Colonic mucosa (tissue), 4 donors: Measurements from ENCODE around the gene MICAL3. TPM values are rescaled to one million over a fixed set of nuclear protein-coding genes. Genes with fewer than 3 reads are reported as not detected.

ENCODE experiments used
- DNase-seq: peaks from one replicate; pipeline ENCODE4 v3.0.0-alpha.2; 2020
- H3K27ac ChIP-seq: fragments of 200-600 bp; one replicate; pipeline ENCODE4 v1.8.0; 2021
- H3K27me3 ChIP-seq: fragments of 200-600 bp; one replicate; pipeline ENCODE4 v1.8.0; 2021
- H3K36me3 ChIP-seq: fragments of 200-600 bp; one replicate; pipeline ENCODE4 v1.8.0; 2021
- H3K4me1 ChIP-seq: fragments of 200-600 bp; one replicate; pipeline ENCODE4 v1.8.0; 2021; ENCODE audit warnings: mild to moderate bottlenecking
- H3K4me3 ChIP-seq: fragments of 200-600 bp; one replicate; pipeline ENCODE4 v1.8.0; 2021
- H3K9ac ChIP-seq, 2 donors: one replicate each; pipeline ENCODE4 v1.7.0; 2013; ENCODE audit warnings: control low read depth in 2 of 2, low read depth in 2 of 2, low read length in 2 of 2
- H3K9me3 ChIP-seq: fragments of 200-600 bp; one replicate; pipeline ENCODE4 v1.8.0; 2021
- intact Hi-C: fragments of 100-400 bp; cut with DNase I; formaldehyde crosslinking; loops from one replicate; pipeline ENCODE4 v1.14.1; 2022
- total RNA-seq, 2 donors: library from RNA; stranded (reverse); fragmentation: NEBNext Ultra II Directional in 1 of 2; extraction: Animal tissue kit (Norgen Biotek cat#: 25700) in 1 of 2; gene quantifications; one replicate each; pipeline ENCODE4 v1.2.1, GENCODE V29; 2021
- TF ChIP-seq, protein P1 (sequence below): fragments of 200-600 bp; IDR thresholded peaks from one replicate; pipeline ENCODE4 v1.8.0; 2022; ENCODE audit warnings: antibody characterized with exemption, mild to moderate bottlenecking
- donor health status: healthy.
- donor health status: DM: no; HTN: no; CAD: no.
- donor health status: DM: no; HTN: no; CAD: no.

The MICAL3 gene
- total RNA-seq, 2 donors from 2014 or later: 72.5 to 84.5 TPM

DNA sequence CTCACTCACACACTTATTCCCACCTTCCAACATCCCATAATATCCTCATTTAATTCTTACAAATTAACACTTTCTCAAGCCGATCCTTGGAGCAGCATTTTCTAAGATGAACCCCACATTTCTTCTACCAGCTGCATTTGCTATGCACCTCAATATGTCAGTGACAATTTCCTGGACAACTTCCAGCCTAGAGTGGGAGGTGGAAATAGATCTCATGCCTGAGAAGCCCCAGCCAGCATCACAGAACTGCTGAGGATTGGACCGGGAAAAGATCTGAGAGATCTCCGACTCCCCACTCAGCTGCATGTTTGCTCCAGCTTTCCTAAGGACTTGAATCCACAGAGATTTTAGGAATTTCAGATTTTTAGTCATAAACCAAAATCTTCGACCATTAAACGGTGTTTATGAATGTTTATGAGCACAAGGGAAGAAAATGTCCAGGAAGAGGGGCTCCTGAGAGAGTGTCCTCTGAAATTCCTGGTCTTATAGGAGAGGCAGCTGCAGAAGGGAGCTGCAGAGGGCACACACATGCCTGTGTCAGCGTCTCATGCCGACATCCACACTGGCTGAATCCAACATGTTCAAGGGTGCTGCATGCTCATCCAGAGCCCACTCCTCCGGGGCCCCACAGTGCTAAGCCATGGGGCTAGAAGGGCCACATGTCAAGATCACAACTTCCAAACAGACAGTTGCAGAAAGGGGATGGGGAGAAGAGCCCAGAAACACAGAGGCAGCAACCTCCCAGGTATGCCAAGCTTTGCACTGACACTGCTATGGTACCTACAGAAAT is 68.6 kb downstream of the MICAL3 start:
- no peaks in the 10 kb centered on the region for H3K9me3 ChIP-seq
- no peaks in the 10 kb centered on the region for H3K36me3 ChIP-seq
- H3K27me3 ChIP-seq: no peaks in the 10 kb centered on the region
- no peaks in the 10 kb centered on the region for H3K4me1 ChIP-seq
- H3K9ac ChIP-seq: peak overlapping the region in 1 of 2 donors; percentile 40
- H3K4me3 ChIP-seq: no peak overlapping the region
- intact Hi-C loops: no loop called here
- TF ChIP-seq, protein P1, sequence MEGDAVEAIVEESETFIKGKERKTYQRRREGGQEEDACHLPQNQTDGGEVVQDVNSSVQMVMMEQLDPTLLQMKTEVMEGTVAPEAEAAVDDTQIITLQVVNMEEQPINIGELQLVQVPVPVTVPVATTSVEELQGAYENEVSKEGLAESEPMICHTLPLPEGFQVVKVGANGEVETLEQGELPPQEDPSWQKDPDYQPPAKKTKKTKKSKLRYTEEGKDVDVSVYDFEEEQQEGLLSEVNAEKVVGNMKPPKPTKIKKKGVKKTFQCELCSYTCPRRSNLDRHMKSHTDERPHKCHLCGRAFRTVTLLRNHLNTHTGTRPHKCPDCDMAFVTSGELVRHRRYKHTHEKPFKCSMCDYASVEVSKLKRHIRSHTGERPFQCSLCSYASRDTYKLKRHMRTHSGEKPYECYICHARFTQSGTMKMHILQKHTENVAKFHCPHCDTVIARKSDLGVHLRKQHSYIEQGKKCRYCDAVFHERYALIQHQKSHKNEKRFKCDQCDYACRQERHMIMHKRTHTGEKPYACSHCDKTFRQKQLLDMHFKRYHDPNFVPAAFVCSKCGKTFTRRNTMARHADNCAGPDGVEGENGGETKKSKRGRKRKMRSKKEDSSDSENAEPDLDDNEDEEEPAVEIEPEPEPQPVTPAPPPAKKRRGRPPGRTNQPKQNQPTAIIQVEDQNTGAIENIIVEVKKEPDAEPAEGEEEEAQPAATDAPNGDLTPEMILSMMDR: no peak
- DNase-seq: no peak
- no peak overlapping the region for H3K27ac ChIP-seq

DNA sequence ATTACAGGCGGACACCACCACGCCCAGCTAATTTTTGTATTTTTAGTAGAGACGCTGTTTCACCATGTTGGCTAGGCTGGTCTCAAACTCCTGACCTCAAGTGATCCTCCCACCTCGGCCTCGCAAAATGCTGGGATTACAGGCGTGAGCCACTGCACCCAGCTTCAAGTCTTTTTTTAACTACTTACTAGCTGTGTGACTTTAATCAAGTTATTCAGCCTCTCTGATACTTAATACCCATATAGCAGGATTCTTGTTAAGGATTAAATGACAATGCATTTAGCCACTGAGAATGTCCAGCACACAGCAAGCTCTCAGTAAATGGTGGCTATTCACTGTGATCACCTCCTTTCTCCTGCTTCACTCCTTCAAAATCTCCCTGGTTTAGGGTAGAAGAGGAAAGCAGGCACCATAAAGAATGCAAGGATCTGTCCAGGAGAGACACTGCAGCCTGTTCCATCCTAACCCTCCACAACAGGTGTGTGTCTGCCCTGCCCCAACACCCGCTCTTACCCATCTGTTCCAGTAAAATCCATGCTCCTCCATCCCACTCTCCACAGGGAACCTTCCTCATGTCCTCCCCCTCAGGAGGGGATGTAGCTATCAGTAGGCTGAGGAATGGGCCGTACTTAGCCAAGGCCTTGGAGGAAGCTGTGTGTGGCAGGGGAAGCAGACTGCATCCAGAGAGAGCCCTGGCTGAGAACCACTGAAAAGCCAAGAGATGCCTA is 69.3 kb downstream of the MICAL3 start:
- Histone ChIP-seq H3K4me1 (no peaks in the 10 kb centered on the region), H3K27me3 (no peaks in the 10 kb centered on the region), H3K36me3 (no peaks in the 10 kb centered on the region), H3K4me3 (no peak overlapping the region), H3K9me3 (no peaks in the 10 kb centered on the region), H3K9ac (peak overlapping the region in 1 of 2 donors; percentile 40), H3K27ac (no peak overlapping the region)
- intact Hi-C loops: no loop called here
- DNase-seq: no peak
- TF ChIP-seq, protein P1: no peak

DNA sequence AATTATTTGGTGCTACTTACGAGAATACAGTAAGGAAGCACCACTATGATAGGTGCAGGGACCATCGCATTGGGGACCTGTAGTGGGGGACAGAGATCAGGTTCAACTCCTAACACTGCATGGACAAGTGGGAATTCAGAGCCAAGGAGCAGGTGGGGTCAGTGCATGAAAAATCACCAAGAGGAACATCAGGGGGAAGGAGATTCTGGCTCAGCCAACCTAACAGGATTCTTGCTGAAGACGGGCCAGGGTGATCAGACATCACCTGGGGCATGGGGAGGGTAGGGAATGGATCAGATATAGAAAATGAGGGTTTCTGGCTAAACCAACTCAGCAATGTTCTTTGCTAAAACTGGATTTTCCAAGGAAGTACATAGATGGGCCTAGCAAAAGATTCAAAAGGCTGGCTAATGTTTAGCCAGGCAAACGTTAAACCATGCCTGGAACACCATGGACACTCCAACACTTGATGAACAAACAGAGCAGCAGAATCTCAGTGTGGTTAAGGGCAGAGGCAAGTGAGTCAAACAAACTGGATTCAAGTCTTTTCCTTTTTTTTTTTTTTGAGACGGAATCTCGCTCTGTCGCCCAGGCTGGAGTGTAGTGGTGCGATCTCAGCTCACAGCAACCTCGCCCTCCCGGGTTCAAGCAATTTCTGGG is 70.0 kb downstream of the MICAL3 start:
- peak; percentile 41 for DNase-seq
- H3K4me1 ChIP-seq: no peaks in the 10 kb centered on the region
- no peaks in the 10 kb centered on the region for H3K27me3 ChIP-seq
- intact Hi-C loops: no loop called here
- H3K27ac ChIP-seq: no peak overlapping the region
- peak overlapping the region in 1 of 2 donors; percentile 26 for H3K9ac ChIP-seq
- no peak overlapping the region for H3K4me3 ChIP-seq
- TF ChIP-seq, protein P1: no peak
- H3K9me3 ChIP-seq: no peaks in the 10 kb centered on the region
- H3K36me3 ChIP-seq: no peaks in the 10 kb centered on the region

DNA sequence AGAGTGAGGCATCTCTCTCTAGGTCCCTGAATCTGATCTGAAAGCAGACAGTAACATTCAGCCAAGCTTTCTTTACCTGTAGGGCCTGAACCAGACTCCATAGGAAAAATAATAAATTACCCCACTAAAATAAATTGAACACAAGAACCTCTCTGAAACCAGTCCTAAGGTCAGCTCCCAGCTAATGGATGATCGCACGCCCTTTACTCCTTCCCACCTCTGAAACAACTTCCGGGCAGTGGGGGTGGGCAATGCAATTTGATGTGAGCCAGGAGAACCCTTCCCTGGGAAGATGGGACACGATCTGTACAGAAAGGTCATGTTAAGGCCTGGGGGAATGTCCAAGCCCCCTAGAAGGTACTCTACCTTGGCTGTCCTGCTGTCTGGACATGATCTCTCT is 71.2 kb downstream of the MICAL3 start:
- TF ChIP-seq, protein P1: no peak
- no peaks in the 10 kb centered on the region for H3K27me3 ChIP-seq
- H3K9me3 ChIP-seq: no peaks in the 10 kb centered on the region
- no peak overlapping the region for H3K4me3 ChIP-seq
- no peaks in the 10 kb centered on the region for H3K36me3 ChIP-seq
- no peak overlapping the region for H3K9ac ChIP-seq
- no peak overlapping the region for H3K27ac ChIP-seq
- DNase-seq: no peak
- H3K4me1 ChIP-seq: no peaks in the 10 kb centered on the region
- intact Hi-C loops: no loop called here

DNA sequence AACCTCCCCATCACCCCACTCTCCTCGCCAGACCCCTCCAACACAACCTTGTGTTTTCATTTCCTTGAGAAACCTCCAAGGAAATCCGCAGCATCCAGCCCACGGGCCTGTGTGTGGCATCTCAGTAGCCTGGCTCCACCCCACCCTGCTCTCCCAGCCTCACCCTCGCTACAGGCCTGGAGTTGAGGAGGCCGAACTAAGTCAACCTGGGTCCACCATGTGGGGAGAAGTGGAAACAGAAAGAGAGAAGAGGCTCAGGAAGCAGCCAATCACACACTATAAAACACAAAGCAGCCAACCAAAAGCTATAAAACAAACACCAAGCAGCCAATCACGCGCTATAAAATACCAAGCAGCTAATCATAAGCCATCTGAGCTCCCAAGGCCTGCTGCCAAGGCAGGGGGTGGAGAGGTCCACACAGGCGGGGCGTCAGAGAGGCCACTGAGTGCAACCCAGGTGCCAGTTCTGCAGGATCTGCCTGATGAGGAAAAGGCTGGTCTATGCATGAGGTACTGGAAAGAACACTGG is 72.0 kb downstream of the MICAL3 start:
- Histone ChIP-seq H3K27me3 (no peaks in the 10 kb centered on the region), H3K36me3 (no peaks in the 10 kb centered on the region), H3K4me1 (no peaks in the 10 kb centered on the region), H3K9ac (no peak overlapping the region), H3K4me3 (no peak overlapping the region), H3K9me3 (no peaks in the 10 kb centered on the region), H3K27ac (no peak overlapping the region)
- intact Hi-C loops: no loop called here
- TF ChIP-seq, protein P1: no peak
- peak; percentile 74 for DNase-seq
